Activated CD4-positive, alpha-beta T cell treated with anti-CD3 and anti-CD28 coated beads, Interleukin-2, amount 50 U/mL, for 24 hours (primary cell): ENCODE data around the gene QKI.

Experiments used
- DNase-seq, 2 donors: peaks; one replicate each; pipeline ENCODE4 v3.0.0-alpha.2; 2020; ENCODE audit warnings: low read depth in 1 of 2, low spot score in 1 of 2

QKI gene

GRCh38 chr6:163391985-163392384 lies 22.5 kb upstream of the QKI start:
- no peak for DNase-seq

DNA sequence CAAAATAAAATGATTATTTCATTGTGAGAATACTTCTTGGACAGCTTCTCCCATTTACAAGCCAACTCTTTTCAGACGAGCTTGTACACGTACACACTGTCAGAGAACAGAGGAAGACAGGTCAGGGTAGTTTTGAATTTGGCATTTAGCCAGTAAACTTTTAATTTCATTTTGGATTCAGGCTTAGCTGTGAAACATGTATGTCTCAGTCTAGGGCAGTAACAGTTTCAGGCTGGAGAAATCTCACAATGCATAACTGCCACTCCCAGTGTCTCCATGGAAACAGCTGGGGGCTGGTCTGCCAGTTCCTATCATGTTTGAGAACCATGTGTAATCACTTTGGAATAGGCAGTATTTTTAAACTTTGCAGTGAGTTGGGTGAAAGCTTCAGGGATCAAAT lies 22.0 kb upstream of the QKI start:
- DNase-seq, result no peak

DNA sequence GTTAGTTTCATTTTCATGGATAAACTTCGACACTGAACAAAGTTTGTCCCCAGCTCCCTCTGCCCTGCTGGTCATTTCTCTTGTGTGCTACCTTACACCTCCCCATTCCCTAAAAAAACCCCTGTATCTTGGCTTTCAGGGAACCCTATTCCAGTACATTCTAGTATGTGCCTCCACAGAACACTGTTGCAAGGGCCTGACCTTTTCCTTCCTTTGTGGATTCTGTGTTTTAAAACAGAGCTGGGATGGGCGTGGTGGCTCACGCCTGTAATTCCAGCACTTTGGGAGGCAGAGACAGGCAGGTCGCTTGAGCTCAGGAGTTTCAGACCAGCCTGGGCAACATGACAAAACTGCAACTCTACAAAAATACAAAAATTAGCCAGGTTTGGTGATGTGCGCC lies 20.6 kb upstream of the QKI start:
- no peak for DNase-seq

GRCh38 chr6:163394659-163395058 lies 19.9 kb upstream of the QKI start:
- DNase-seq, result no peak

DNA sequence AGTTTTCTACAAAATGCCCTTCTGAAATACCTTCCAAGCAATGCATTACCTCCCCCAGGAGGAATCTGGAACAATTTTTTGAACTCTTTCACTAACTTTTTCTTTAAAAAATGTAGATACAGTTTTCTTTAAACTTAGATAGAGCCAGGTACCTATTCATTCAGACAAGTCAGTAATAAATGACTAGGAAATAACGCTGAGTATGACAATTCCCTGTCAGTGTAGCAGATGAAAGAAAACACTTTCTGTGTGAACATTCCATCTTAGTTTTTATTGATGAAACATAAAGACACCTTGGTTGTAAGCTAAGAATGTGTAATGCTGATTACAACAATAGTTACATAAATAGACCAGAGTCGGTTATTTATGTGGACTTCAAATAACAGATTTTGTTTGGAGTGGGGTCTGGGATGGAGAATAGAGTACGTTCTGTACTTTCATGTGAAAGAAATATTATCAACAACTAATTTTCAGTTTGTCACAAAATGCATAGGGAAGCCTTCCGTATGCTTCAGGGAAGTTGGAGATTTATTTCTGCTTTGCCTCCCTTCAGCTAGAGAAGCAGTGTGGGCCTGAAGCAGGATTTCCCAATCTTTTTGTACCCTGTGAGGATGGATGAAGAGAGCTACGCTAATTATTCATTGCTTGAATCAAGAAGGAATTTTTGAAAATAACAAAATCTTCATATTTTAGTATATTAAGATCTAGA lies 19.2 kb upstream of the QKI start:
- DNase-seq, result no peak

DNA sequence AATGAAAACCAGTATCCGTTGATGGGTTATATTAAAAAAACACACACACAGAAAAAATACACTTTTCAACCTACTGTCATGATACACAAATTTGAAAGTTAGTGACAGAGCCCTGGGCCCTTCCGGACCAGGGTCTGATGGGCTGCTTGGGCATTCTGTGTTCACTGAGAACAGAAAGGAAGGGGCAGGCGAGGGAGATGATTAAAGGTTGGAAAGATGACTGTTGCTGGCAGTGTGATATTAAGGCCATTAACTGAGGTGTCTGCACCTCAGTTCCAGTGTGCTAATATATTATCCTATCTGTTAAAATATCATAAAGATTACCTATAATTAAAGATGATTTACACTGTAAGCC lies 18.7 kb upstream of the QKI start:
- no peak for DNase-seq

- no peak for DNase-seq
These were observed 17.2 kb upstream of the QKI start for GRCh38 chr6:163397326-163397725.

DNA sequence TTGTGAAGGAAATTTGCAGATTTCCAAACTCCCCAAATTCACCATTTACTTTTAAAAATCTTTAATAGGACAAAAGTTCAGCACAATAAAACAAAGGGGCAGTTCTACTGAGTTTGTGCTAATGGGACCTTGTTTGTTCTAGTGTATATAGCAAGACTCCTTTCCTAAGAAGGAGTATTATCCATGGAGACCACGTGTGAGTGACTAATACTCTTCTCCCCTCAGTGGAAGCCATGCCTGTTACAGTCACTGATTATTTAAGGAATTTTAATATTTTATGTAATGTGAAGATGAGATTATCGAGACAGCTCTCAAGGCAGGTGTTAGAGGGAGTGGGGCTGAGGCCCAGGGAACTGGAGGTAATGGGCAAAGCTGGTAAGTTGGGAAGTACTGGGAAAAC lies 16.4 kb upstream of the QKI start:
- no peak for DNase-seq

GRCh38 chr6:163398815-163399214 lies 15.7 kb upstream of the QKI start:
- DNase-seq, result no peak

DNA sequence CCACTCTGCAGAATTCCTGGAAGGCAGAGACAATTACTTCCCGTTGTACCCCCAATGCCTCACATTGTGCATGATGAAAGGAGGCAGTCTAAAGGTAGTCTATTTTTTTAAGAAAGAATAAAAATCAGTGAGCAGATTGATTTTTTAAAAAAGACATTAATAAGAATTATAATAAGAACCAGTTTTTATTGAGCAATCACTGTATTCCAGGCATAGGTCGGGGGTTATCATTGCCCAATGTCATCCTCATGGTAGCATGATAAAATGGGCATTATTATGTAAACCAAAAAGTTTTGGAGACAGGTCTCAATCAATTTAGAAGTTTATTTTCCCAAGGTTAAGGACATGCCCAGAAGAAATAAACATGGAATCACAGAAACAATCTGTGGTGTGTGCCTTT lies 14.0 kb upstream of the QKI start:
- no peak for DNase-seq

GRCh38 chr6:163401039-163401885 lies 13.3 kb upstream of the QKI start:
- DNase-seq, result no peak

DNA sequence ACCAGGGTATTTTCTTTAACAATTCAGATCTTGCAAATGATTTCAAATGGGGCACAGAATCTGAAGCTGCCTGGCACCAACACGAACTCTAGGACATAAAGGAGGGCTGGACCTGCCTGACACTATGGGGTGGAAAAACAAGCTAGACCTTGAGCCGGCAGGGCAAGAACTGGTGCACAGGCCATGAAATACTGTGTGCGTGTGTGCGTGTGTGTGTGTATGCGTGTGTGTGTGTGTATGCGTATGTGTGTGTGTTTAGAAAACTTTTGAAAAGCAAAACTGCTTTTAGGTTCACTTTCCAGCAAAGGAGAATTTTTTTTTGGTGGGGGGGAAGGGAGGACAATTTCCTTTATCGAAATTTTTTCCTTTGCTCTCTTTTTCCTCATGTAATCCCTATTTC lies 11.9 kb upstream of the QKI start:
- DNase-seq, result no peak

DNA sequence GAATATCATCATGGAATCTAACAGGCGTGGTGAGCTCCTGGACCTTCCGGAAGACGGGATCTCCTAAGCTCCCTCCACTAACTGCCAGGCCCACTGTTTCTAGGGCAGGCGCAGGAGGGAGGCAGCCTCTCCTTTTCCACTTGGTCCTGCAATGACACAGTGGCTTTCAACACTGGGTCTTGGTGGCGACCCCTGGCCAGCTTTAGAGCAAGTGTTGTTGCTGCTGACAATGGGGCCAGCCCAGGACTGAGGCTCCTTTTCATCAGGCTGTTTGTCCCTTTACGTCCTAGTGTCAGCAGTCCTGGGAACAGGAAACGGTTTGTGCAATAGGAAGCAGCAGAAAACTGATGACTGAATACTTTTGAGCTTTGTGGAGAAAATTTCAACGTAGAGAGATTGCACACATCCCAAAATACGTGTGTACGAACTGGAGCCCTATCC lies 9.7 kb upstream of the QKI start:
- DNase-seq, result no peak

DNA sequence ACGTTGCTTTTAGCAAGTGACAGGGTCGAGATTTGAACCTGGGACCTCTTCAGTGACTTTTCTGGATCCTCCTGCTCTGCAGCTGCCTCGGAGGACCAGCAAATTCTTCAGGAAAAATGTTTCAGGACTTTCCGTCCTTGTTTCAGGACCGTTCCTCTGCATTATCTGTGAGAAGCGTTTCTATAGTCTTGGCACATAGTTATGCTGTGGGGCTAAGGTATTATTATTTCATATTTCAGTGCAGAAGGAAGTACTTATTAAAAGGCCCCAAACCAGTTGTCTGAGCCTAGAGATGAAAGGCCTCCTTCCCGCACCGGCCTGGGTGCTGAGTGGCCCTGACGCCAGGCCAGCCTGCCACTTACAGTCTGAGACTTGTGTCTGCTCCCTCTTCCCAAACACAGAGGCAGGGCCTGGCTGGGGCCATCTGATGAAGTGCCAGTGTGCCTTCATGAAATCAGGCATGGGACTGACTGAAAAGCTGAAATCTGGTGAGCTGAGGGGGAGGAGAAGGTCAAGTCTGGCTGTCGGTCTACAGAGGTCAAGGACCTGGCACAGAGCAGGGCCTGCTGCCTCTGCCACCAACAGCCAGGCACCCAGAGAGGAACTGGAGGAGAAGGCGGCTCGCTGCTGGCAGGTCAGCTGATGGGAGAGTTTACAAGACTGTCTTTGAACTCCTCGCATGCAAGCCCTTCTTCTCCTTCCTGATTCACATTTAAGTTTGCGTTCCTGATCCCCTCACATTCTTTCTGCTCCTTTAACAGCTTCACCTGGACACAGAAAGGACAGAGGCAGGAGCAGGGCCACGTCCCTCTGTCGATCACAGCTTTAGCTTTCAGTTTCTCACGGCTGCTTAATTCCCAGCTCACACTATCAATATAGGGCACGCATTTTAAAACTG lies 8.9 kb upstream of the QKI start:
- no peak for DNase-seq

DNA sequence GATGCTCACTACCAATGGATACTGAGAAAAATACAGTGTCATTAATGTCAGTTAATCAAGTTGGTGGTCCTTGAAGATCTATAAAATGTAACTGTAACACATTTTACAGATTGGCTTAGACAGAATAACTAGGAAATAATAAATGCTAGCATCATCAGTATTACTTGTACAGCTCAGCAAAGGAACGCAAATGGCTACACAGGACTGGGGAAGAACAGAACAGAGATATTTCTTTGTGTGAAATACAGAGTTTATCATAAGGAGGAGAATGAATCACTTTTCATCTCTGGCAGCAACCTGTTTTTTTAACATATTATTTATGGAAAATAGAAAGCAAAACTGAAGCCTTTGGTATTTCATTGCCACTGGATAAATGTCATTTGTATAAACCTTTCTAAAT lies 8.2 kb upstream of the QKI start:
- DNase-seq, result no peak

GRCh38 chr6:163406830-163407229 lies 7.7 kb upstream of the QKI start:
- DNase-seq, result no peak

- DNase-seq, result no peak
These were observed 6.0 kb upstream of the QKI start for GRCh38 chr6:163408352-163408991.

- no peak for DNase-seq
These were observed 4.8 kb upstream of the QKI start for GRCh38 chr6:163409712-163410111.

DNA sequence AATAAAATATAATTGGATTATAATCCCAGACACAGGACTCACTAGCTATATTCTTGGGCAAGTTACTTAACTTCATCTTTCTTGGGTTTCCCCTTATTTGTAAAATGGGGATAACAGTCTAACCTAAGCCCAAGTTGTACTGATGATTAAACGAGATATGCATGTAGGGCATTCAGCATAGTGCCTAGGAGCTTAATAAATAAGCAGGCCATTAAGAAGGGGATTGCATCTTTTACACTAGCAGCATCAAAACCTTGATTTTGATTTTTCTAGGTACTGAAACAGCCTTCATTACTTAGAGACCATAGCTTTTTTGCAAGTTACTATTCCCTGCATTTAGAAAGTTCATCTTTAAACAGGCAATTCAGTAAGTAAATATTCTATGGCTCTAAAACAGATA lies 2.2 kb upstream of the QKI start:
- DNase-seq, result no peak

GRCh38 chr6:163412801-163413344 lies 1.6 kb upstream of the QKI start:
- no peak for DNase-seq
